ENCODE results near the gene RCOR2.

GRCh38 chr11:63933459-63933858 is 16.5 kb upstream of the RCOR2 start:
- TF ChIP-seq CTCF (IDR thresholded peaks at IDR 0.05), result no peak
- no peak for TF ChIP-seq ZFX (IDR thresholded peaks at IDR 0.05; ENCODE audit: borderline replicate concordance)
